Stimulated activated CD8-positive, alpha-beta memory T cell treated with anti-CD3 and anti-CD28 coated beads, Interleukin-4, amount 100 ng/mL, for 24 hours (primary cell): ENCODE measurements around the gene PHF21A.
"Not testable (repeated sequence)": the region's sequence is repeated elsewhere in the genome, so short reads cannot be mapped to it uniquely, and the experiment has no call there.

Experiments used
- DNase-seq: peaks from one replicate; pipeline ENCODE4 v3.0.0-alpha.2; 2020; ENCODE audit warnings: low read depth

The PHF21A gene

DNA sequence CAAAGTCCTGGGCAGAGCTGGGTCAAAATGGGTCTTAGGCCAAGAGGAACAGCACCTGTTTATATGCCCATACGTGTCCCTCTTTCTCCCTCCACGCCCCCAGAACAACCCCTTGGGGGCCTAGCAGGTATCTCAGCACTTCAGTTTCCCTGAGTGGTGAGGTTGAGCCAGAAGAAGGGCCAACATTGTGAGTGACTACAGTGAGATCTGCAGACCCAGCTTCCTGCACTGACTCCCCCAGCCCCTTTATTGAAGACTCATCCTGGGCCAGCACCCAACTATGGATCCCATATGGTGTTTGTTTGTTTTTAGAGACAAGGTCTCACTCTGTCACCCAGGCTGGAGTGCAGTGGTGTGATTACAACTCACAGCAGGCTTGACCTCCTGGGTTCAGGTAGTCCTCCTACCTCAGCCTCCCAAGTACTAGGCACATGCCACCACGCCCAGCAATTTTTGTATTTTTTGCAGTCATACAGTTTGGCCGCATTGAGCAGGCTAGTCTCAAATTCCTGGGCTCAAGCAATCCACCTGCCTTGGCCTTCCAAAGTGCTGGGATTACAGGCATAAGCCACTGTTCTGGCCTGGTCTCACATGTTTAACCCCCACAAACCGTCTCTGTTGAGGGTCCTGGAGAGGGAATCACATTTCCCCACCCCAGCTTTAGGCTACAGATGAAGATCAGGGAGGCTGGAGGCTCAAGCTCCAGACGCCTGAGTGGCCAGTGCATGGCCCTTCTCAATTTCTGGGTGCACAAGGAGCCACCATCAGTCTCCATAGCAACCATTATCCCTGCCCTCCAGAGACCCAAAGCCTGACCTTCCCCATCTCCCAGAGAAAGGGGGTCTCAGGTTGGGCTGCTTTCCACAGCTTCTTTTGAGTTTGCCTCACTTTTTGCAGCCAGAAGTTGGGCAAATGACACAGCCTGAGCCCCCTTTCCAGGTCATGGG, 200.4 kb downstream of the PHF21A start:
- no peak for DNase-seq

DNA sequence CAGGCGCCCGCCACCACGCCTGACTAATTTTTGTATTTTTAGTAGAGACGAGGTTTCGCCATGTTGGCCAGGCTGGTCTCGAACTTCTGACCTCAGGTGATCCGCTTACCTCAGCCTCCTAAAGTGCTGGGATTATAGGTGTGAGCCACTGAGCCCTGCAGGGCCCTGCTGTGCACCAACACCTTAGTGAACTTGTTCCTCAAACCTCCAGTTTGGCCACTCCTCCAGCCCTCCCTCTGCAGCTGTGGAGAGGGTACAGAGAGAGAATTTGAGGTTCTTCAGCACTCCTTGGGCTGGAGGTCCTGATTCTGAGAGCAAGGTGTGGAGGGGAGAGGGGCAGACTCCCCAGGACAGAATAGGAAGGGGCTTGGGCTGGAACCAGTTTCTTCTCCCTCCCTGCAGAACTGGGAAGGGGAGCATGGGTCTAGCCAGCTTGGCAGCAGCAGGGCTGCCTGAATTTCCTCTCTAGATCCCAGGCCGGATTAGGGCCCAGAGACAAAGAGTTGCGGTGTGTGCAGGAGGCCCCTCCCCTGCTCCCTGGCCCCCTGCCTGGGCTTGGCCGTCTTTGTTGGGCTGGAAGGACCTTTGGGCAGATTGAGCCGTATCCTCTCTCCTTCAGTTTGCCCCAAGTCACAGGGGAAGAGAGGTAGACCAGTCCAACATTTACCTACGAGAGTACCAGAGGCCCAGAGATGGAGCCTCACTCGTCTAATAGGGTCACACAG, 201.3 kb downstream of the PHF21A start:
- no peak for DNase-seq

DNA sequence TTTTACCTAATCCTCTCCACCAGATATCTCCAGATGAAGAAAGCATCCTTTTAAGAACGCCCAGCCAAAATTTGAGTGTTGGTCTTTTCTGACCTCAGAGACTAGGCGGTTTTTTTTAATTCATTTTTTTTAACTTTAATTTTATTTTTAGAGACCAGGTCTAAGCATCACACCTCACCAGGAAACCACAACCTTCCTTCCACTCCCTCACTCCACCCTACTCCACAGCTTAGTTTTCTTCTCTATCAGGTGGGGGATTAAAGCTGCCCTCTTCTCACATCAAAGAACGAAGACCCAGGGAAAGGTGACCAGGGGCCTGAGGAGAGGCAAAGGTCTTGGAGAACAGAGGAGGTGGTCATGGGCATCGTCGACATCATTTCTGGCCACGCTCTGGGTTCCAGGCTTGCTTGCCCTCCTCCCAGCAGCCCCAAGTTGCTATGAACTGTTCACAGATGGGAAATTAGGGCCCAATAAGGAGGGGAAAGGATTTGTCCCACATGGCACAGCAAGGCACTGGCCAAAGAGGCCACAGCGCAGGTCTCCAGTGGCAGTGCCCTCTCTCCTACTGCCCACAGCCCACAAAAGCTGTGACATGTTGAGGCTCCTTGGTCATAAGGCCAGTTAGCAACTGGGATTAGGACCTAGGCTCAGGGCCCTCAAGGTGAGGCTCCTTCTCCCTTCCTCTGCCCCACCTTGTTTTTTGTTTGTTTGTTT, 202.1 kb downstream of the PHF21A start:
- DNase-seq, result no peak

DNA sequence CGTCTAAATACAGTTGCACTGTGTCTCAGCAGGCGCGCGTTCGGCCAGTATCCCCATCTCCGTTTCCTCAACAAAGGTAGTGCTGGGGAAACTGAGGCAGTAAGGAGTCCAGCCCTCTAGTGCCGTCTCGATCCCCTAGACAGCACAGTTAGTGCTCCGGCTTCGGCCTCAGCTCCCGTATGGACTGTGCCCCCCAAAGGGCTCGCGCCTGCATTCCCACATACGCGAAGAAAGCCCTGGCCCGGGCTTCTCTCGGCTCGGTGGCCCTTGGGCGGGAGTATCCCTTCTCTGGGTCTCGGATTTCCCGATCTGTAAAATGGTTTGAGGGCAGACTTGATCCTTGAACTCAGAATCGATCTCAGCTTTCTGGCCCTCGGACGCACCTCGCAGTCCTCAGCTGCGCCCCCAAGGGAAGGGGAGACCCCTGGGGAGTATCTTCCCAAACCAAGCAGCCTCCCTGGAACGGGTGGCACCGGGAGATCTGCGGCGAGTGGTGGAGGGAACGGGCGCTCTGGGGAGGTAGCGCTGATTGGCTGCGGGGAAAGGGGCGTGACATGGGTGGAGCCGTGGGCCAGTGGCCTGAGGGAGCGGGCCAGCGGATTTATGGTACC, 202.8 kb downstream of the PHF21A start:
- DNase-seq, result peak; percentile 48

DNA sequence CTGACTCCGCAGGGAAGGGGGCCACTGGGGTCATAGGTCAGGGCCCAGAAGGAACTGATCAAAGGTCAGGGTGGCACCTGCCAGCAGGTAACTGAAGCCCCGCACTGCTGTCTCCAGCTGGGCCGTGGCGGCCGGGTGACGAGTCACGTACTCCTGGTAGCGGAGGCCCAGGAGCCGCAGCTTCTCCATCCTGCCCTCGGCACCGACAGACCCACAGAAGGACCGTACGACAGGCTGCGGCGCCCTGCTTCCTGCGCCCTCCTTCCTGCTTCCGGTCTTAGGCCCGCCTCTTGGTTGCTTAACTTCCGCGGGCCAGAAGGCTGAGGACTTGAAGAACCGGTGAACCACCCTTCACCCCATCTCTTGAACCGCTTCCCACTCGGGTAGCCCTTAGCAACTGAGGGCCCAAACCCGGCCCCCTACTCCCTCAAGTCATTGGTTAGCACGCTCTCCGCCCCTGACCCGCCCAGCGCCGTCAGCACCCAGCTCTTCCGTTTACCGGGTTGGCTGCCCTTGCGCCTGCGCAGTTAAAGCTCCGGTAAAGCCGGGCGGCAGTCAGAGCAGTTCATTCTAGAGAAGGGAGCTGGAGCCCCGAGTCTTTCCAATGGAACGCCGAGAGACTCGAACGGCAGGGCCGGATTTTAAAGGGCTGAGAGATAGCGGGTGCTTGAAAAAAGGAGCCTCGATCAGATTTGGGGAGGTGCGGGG, 203.5 kb downstream of the PHF21A start, which contains the start of gene PEX16:
Gene PEX16, minus strand, starts transcription at position 255 of the 708 bp plus-strand sequence. Its CDS starts 66 bp downstream, at position 189.
- peak; percentile 90 for DNase-seq

DNA sequence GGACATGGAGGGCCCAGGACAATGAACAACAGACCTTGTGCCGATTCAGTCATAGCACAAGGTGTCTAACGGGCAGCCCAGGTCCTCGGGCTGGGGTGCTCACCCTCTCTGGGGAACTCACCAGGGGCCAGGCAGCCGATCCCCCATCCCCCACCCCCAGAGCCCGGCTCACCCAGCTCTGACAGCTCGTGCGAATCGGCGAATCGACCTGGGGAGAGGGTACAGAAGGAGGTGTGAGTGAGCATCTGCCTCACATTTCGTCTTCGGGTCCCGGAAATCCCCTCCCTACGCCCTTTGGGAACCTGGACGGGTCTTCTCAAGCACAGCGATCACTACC, 204.0 kb downstream of the PHF21A start:
- no peak for DNase-seq

DNA sequence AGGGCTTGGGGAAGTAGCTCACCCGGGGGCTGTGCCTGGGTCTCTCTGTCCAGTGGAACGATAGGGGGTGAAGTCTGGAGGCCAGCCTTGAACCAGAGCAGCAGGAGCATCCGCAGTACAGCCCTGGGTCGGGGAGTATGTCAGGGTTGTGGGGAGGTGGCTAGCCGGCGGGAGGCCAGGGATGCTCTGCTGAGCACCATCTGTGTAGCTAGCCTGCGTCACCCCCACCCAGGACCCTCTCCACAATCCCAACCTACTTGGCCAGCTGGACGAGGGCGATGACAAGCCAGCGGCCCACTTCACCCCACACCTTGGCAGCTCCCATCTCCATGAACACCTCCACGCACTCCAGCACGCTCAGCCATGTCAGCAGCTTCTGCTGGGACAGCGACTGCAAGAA, 205.8 kb downstream of the PHF21A start:
- DNase-seq, result no peak

DNA sequence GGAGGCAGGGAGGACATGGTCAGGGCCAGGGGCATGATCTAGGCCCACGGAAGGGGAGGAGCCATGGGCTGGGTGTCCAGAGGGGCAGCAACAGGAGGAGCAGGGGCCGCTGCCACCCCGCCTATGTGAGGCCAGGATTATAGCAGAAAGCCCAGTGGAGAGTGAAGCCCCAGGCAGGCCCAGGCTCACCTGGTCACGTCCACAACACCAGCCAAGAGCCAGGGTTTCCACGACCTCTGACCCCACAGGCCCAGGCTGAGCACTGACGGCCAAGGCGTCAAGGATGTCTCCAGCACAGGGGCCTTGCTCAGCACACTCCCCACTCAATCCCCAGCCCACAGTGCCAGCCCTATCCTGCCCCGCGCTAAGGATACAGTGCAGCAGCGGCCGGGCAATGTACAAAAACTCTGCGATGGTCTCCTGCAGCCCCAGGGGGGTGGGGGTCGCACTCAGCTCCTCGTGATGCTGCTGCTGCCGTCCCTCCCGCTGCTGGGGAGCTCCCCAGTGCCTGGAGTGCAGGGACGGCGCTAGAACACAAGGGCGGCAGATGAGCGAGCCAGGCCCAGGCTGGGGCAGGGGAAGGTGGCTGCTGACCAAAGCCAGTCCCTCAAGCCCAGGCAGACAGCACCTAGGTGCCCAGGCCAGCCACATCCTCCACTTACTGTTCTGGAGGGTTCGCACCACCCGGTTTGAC, 207.2 kb downstream of the PHF21A start:
- no peak for DNase-seq

DNA sequence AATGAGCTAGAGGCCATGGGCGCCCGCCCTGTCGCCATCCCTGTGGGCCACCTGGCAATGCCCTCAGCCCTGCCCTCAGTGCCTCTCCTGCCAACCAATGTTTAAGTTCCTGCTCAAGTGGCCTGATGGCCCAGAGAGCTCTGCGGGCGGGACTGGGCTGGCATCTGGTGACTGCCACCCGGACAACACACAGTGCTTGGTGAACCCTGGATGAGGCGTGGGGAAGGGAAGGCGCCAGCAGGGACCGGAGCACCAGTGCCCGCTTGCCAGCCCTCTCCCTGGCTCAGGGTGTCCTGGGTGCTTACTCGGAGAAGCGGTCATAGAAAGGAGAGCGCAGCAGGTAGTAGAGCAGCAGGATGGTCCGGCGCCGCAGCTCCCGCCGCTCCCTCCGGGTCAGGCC, 207.7 kb downstream of the PHF21A start:
- no peak for DNase-seq

DNA sequence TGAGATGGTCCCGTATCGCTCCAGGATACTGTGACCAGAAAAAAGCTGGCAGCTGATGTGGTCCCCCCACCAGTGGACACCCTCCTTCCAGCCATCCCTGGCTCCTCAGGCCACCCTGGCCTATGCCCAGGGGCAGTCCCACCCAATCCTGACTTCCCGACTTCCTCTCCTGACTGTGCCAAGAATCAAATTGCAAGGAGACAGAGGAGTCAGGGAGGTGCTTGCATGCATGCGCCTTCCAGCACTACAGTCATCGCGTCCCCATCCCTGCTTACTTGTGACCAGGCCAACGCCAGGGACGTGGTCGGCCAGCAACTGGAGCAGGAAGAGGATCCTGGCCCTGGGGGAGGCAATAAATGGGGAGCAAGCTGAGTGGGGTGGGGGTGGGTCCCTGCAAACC, 210.6 kb downstream of the PHF21A start:
- no peak for DNase-seq

DNA sequence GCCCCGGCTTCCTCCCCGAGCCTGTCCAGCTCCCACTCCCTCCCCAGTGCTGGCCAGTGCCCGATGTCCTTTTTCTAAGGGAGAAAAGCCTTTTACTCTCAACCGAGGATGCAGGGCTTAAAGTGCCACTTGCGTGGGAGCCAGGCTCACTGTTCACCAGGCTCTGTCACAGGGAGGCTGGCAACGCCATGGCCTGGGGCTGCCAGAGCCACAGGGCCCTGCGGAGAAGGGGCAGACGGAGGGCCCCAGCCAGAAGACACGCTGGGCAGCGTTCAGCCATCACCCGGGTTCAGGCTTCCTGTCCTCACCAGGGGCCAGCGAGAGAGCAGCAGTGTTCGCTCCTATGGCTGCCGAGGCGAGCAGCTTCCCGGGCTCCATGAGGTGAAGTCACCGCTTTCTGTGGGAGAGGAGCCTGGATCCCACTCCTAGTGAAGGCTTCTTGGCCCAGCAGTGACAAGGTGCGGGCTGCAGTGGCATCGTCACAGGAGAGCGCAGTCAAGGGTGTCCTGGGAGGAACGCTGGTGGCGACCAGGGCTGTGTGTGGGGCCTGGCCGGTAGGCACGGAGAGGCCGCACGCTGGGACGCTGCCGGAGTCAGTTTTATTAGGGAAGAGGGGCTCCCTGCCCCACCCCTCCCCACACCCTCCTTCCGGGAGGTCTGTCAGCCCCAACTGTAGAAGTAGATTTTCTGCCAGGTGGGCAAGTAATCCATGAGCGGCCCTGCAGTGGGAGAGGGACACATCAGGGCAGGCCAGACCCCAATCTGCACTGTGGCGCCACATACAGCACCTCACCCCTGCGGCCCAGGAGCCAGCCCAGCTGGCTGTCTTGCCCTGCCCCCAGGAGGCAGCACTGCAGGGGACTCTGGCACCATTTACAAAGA, 211.4 kb downstream of the PHF21A start:
- DNase-seq, result no peak

DNA sequence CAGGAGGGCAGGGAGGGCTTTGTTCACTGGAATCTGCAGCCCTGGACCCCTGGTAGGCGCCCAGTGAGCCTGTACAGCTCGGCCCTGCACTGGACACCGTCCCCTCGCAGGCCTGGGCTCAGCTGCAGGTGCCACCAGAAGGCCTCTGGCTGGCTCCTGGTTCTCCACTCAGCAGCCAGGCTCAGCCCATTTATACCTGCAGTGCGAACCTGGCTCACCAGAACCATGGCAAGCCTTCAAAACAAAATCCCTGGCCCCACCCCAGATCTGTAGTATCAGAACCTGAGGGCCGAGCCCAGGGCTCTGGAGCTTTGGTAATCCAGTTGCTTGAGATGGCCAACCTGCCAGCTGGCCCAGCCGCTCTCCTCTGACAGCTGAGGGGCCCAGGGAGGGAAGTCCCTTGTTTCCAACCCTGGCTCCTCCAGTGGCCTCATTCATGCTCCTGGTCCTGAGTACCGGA, 213.3 kb downstream of the PHF21A start:
- DNase-seq, result no peak

DNA sequence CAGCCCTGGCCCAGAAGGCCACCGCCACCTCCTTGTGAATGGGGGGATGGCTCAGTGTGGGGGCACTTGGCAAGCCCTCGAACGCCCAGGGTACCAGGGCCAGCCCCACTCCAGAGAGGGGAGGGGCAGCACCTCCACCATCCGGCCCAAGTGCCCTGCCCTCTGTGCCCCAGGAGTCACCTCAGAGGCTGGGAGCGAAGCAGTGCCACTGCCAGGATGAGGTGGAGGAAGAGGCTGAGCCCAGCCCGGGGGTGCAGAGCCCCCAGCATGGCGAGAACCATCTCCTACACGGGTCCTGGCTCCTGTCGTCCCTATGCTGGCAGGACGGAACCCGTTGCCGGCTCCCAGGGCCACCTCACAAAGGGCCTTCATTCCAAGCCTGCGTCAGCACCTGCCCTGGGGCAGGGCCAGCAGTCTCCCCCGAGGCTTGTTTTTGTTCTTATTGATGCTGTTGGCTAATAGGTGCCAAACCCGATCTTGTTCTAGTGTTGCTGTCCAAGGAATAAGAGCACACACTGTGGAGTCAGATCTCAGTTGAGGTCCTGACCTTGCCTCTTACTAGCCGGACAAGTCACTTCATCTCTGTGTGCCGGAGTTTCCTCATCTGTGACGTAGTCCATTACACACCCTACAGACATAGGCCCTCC, 214.2 kb downstream of the PHF21A start, which contains the start of gene FREY1:
Gene FREY1, minus strand, starts transcription at position 307 of the 647 bp plus-strand sequence. Its CDS starts 26 bp downstream, at position 281.
- DNase-seq, result no peak

DNA sequence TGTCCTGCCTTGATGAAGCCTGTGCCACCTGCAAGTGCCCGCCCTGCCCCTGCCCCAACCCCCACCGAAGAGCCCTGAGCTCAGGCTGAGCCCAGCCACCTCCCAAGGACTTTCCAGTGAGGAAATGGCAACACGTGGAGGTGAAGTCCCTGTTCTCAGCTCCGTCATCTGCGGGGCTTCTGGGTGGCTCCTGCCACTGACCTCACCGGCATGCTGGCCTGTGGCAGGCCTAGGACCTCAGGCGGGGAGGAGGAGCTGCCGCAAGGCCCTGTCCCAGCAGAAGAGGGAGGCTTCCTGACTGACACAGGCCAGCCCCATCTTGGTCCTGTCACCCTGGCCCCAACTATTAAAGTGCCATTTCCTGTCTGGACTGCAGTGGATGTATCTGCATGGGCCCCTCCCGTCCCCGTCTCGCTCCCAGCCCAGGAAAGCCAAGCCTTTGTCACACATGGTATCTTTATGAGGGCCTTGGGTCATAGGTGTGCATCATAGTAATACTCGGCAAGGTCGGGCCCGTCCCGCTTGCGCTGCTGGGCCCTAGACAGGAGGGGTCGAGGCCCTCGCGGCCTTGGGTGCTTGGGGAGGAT, 215.1 kb downstream of the PHF21A start:
- DNase-seq, result no peak

DNA sequence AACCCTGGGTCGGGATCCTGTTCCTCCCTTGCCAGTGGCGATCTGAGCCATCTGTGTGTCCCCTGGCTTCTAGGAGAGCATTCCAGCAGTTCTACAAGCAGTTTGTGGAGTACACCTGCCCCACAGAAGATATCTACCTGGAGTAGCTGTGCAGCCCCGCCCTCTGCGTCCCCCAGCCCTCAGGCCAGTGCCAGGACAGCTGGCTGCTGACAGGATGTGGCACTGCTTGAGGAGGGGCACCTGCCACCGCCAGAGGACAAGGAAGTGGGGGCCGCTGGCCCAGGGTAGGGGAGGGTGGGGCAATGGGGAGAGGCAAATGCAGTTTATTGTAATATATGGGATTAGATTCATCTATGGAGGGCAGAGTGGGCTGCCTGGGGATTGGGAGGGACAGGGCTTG, 215.7 kb downstream of the PHF21A start:
- DNase-seq, result not testable (repeated sequence)

DNA sequence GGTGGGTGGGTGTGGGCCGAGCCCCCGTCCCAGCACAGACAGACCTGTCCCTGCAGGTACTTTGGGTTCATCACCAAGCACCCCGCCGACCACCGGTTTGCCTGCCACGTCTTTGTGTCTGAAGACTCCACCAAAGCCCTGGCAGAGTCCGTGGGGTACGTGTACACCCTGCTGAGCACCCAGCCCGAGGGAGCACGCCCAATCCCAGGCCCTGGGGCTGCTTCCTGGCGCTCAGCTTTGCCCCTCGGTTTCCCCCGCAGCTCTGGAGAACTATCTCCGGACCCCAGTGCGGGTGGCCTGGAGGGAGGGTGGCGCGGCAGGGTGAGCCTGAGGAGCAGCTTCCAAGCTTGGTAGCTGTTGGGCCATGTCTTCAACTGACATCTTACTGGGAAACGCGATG, 216.2 kb downstream of the PHF21A start:
- no peak for DNase-seq

DNA sequence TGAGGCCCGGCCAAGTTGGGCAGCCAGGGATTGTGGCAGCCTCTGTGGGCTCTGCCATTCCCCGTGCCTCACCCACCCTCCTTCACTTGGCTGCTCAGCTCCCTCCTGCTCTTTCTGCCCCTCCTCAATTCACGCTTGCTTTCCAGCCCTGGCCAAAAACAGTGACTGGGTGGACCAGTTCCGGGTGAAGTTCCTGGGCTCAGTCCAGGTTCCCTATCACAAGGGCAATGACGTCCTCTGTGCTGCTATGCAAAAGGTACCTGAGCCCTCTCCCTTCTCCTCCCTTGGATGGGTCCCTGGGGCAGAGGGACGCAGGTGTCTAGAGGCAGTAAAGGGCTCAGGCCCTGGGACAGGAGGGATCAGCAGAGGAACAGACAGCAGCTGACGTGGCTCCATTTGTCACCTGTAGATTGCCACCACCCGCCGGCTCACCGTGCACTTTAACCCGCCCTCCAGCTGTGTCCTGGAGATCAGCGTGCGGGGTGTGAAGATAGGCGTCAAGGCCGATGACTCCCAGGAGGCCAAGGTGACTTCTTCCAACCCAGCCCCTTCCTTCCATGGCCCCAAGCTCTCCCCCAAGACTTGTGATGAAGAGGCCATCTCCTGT, 216.8 kb downstream of the PHF21A start:
- no peak for DNase-seq
